A204.1 (cell line): ENCODE measurements around the gene KDM2B.

Experiments used
- FAIRE-seq: peaks from 2 replicates; lab custom pipeline; 2012; peaks lifted over from hg19 to GRCh38; lab: Jason Lieb, UNC

KDM2B gene

GRCh38 chr12:121456551-121456950 is 124.3 kb downstream of the KDM2B start:
- FAIRE-seq = no peak

GRCh38 chr12:121455766-121456420 is 124.9 kb downstream of the KDM2B start:
- no peak for FAIRE-seq

- FAIRE-seq = no peak
Measured at GRCh38 chr12:121454921-121455320, 125.9 kb downstream of the KDM2B start.

- FAIRE-seq = no peak
Measured at GRCh38 chr12:121453629-121454028, 127.2 kb downstream of the KDM2B start.

GRCh38 chr12:121452985-121453360 is 127.8 kb downstream of the KDM2B start:
- no peak for FAIRE-seq

- FAIRE-seq = no peak
Measured at GRCh38 chr12:121452340-121452984, 128.4 kb downstream of the KDM2B start.

- no peak for FAIRE-seq
Measured at GRCh38 chr12:121451961-121452339, 128.9 kb downstream of the KDM2B start.

- FAIRE-seq = no peak
Measured at GRCh38 chr12:121448771-121449315, 132.0 kb downstream of the KDM2B start.

- FAIRE-seq = no peak
Measured at GRCh38 chr12:121446750-121447149, 134.1 kb downstream of the KDM2B start.

- FAIRE-seq = no peak
Measured at GRCh38 chr12:121444842-121445202, 136.0 kb downstream of the KDM2B start.

GRCh38 chr12:121443911-121444841 is 136.6 kb downstream of the KDM2B start:
- no peak for FAIRE-seq

GRCh38 chr12:121443193-121443870 is 137.5 kb downstream of the KDM2B start:
- no peak for FAIRE-seq

- FAIRE-seq = no peak
Measured at GRCh38 chr12:121442028-121442948, 138.5 kb downstream of the KDM2B start.

GRCh38 chr12:121441555-121441954 is 139.3 kb downstream of the KDM2B start:
- no peak for FAIRE-seq

- no peak for FAIRE-seq
Measured at GRCh38 chr12:121440768-121441167, 140.1 kb downstream of the KDM2B start.

- no peak for FAIRE-seq
Measured at GRCh38 chr12:121439715-121440114, 141.1 kb downstream of the KDM2B start.

GRCh38 chr12:121438905-121439304 is 141.9 kb downstream of the KDM2B start:
- FAIRE-seq = no peak

- FAIRE-seq = no peak
Measured at GRCh38 chr12:121436706-121437105, 144.1 kb downstream of the KDM2B start.

- FAIRE-seq = no peak
Measured at GRCh38 chr12:121432740-121433480, 147.9 kb downstream of the KDM2B start.

- no peak for FAIRE-seq
Measured at GRCh38 chr12:121430833-121431415, 149.9 kb downstream of the KDM2B start.
